C1 segment of cervical spinal cord (tissue), 14 donors: Measurements from ENCODE around the gene ENAH.

Experiments used
- DNase-seq, 14 donors: peaks; one replicate each; lab custom pipeline; 2025; lab: John Stamatoyannopoulos, UW

The ENAH gene

GRCh38 chr1:225437710-225438437 lies 215.0 kb downstream of the ENAH start:
- DNase-seq, result no peak
